Breast epithelium (tissue), 3 donors: ENCODE data around the gene SLC37A4.

ENCODE experiments used
- CTCF ChIP-seq, 3 donors: fragments of 450-650 bp; IDR thresholded peaks; one replicate each; pipeline ENCODE4 v1.5.1; 2016 to 2017; ENCODE audit warnings: antibody characterized with exemption in 3 of 3, mild to moderate bottlenecking in 3 of 3, moderate library complexity in 3 of 3
- POLR2A ChIP-seq: fragments of 450-650 bp; IDR thresholded peaks from one replicate; pipeline ENCODE4 v1.6.1; 2016; ENCODE audit warnings: antibody characterized with exemption, mild to moderate bottlenecking, moderate library complexity

GRCh38 chr11:119006656-119007055 lies 24.0 kb downstream of the SLC37A4 start:
- TF ChIP-seq CTCF (IDR thresholded peaks at IDR 0.05), result no peak
- no peak for TF ChIP-seq POLR2A
